ENCODE results near the gene NAA15.

GRCh38 chr4:139278485-139278884, 22.8 kb upstream of the NAA15 start:
- no peak for TF ChIP-seq POLR2A (IDR thresholded peaks at IDR 0.05; ENCODE audit: low read depth, low read length)
- TF ChIP-seq CTCF (IDR thresholded peaks at IDR 0.05; ENCODE audit: extremely low read depth in 1 of 2, insufficient read depth in 1 of 2, low read depth in 1 of 2, low read length in 2 of 2): no peak
- TF ChIP-seq JUN (IDR thresholded peaks at IDR 0.05; ENCODE audit: borderline replicate concordance, insufficient read depth, insufficient read length, low read depth): no peak
- TF ChIP-seq EZH2 (IDR thresholded peaks at IDR 0.05; ENCODE audit: borderline replicate concordance, low read depth, low read length, severe bottlenecking): no peak
- TF ChIP-seq POLR2AphosphoS5 (IDR thresholded peaks at IDR 0.05; ENCODE audit: insufficient read depth, low read depth, low read length): no peak

All from endothelial cell of umbilical vein (primary cell).